Stimulated activated CD4-positive, alpha-beta T cell treated with anti-CD3 and anti-CD28 coated beads, Interleukin-4, amount 100 ng/mL, for 48 hours (primary cell): Measurements from ENCODE around the gene DOK5.

Experiments
- DNase-seq, 2 donors: peaks; one replicate each; pipeline ENCODE4 v3.0.0-alpha.2; 2020; ENCODE audit warnings: low read depth in 2 of 2

DOK5 gene

DNA sequence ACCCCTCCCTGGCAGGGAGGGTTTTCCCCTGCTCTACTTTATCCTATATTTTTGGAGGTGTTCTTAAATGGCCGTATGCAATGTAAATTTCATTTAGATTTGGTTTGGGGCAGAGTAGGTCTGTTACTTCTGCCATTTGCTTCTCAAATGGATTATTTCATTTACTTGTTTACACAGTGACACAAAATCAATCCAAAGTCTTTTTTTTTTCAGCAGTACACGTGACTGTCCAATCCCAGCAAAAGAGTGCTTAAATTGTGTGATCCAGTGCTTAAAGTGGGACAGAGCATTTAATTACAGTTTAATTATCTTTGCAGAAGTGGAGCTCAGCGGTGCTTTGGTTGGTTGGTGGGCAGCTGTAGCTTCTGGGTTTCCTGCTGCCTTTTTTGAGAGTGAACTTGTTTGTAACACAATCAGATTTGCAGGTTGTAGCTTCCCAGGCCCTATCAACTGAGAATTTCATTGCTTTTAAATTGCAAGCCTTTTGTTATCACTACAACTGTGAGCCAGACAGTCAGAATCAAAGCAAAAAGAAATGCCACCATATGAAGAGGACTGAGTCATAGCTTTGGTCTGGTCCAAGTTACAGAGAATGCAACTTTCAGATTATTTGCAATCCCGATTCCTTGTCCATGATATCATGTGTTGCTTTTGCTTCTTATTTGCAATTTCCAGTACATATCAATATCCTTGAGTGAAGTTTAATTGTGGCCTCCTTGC is 216.9 kb downstream of the DOK5 start:
- DNase-seq = no peak

DNA sequence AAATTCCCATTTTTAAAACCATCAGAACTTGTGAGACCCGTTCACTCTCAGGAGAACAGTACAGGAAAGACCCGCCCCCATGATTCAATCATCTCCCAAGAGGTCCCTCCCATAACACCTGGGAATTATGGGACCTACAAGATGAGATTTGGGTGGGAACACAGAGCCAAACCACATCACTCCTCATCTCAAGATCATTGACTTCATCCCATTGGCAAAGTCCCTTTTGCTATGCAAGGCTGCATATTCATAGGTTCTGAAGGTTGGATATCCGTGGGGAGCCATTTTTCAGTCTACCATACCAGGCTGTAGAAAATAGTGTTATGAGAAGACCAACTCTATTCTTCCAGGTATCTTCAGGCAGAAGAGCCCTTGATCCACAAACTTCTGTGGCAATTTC is 219.1 kb downstream of the DOK5 start:
- DNase-seq = no peak

DNA sequence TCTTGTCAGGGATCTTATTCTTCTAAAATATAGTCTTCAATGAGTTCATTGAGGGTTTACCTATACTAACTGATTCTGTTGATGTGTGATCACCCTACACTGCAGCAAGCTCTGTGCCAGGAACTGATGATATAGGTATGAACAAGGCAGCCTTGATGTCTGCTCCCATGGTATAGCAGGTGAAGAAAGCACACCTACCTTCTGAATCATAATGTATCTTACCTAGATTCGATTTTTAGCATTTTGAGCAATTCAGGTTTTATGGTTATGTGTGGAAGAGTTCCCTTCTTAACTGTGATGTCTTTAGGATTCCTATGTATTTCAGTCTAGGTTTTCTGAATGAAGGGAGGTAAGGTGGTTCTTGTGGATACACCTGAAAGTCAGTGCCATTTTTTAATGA is 223.0 kb downstream of the DOK5 start:
- no peak for DNase-seq
